T-cell (primary cell): ENCODE results near the gene RAB33B. TPM values are rescaled to one million over a fixed set of nuclear protein-coding genes. Genes with fewer than 3 reads are reported as not detected.
"Not testable (repeated sequence)": the region's sequence is repeated elsewhere in the genome, so short reads cannot be mapped to it uniquely, and the experiment has no call there.

ENCODE experiments used
- ATAC-seq, 4 experiments: fragments of 200-7000 bp in 3 of 4; fragments of 150-1000 bp in 1 of 4; cut with Tn5 transposase; replicated peaks in 1 of 4; 1 replicate in 3 of 4; 2 replicates in 1 of 4; pipeline ENCODE4 v1.10.0; 2021; ENCODE audit warnings: moderate library complexity in 3 of 4, mild to moderate bottlenecking in 2 of 4, moderate number of reproducible peaks in 1 of 4
- CTCF ChIA-PET, 2 donors: fragments of 300-600 bp; sonication (Branson Sonifier 250); formaldehyde crosslinking; loops; one replicate each; lab custom pipeline; 2022; ENCODE audit warnings: antibody characterized with exemption in 2 of 2; lab: Charles Lee
- POLR2A ChIA-PET, 2 donors: fragments of 300-600 bp; sonication (Branson Sonifier 250); formaldehyde crosslinking; loops; one replicate each; lab custom pipeline; 2022; ENCODE audit warnings: antibody characterized with exemption in 2 of 2; lab: Charles Lee
- DNase-seq, 35 experiments: peaks; one replicate each; pipeline versions ENCODE4 v3.0.0 to v3.0.0-alpha.2; 2013 to 2023
- H3K27ac ChIP-seq: one replicate; pipeline ENCODE4 v1.5.1; 2013; ENCODE audit warnings: low read length
- H3K27me3 ChIP-seq, 2 experiments: replicated peaks in 1 of 2; 1 replicate in 1 of 2; 2 replicates in 1 of 2; pipeline versions ENCODE4 v1.6.1 to v1.7.0; 2013; ENCODE audit warnings: low read length in 1 of 2, mixed read lengths in 1 of 2; ENCODE audit not compliant: control insufficient read depth in 2 of 2, insufficient read depth in 2 of 2; ENCODE audit errors: extremely low read depth in 1 of 2
- H3K36me3 ChIP-seq, 2 donors: 1 replicate in 1 of 2; 2 replicates in 1 of 2; pipeline versions ENCODE4 v1.6.1 to v1.7.0; 2013; ENCODE audit warnings: low read length in 1 of 2; ENCODE audit not compliant: control insufficient read depth in 2 of 2, insufficient read depth in 1 of 2; ENCODE audit errors: extremely low read depth in 1 of 2
- H3K4me1 ChIP-seq, 2 experiments: 1 replicate in 1 of 2; 2 replicates in 1 of 2; pipeline versions ENCODE4 v1.6.1 to v1.7.0; 2013; ENCODE audit warnings: low read length in 2 of 2, mixed read lengths in 1 of 2; ENCODE audit not compliant: insufficient read depth in 2 of 2, control insufficient read depth in 1 of 2; ENCODE audit errors: extremely low read depth in 1 of 2
- H3K4me3 ChIP-seq, 2 donors: 1 replicate in 1 of 2; 2 replicates in 1 of 2; pipeline versions ENCODE4 v1.5.1 to v1.7.0; 2013; ENCODE audit warnings: mild to moderate bottlenecking in 2 of 2, low read length in 1 of 2, moderate library complexity in 1 of 2; ENCODE audit not compliant: control insufficient read depth in 1 of 2; ENCODE audit errors: extremely low read depth in 1 of 2
- H3K9me3 ChIP-seq: 2 replicates; pipeline ENCODE4 v1.7.0; 2013
- H3K27ac Mint-ChIP-seq, 2 donors: one replicate each; pipeline ENCODE4 v1.8.0; 2020 to 2021; ENCODE audit warnings: mild to moderate bottlenecking in 2 of 2, mixed read lengths in 2 of 2
- H3K27me3 Mint-ChIP-seq, 2 donors: one replicate each; pipeline ENCODE4 v1.8.0; 2021 to 2022; ENCODE audit warnings: mixed read lengths in 2 of 2
- H3K36me3 Mint-ChIP-seq: one replicate; pipeline ENCODE4 v1.8.0; 2021; ENCODE audit warnings: mixed read lengths
- H3K4me1 Mint-ChIP-seq, 3 donors: one replicate each; pipeline ENCODE4 v1.8.0; 2020 to 2022; ENCODE audit warnings: mixed read lengths in 3 of 3, mild to moderate bottlenecking in 1 of 3
- H3K4me3 Mint-ChIP-seq, 3 donors: one replicate each; pipeline ENCODE4 v1.8.0; 2020 to 2022; ENCODE audit warnings: mild to moderate bottlenecking in 3 of 3, mixed read lengths in 3 of 3, moderate library complexity in 3 of 3
- H3K9me3 Mint-ChIP-seq, 3 donors: one replicate each; pipeline ENCODE4 v1.8.0; 2020 to 2022; ENCODE audit warnings: mixed read lengths in 3 of 3
- WGBS: methylation state at CpG from one replicate; pipeline ENCODE4 v1.1.5; 2013; ENCODE audit warnings: missing lambda C conversion rate; ENCODE audit not compliant: insufficient coverage; 5-methylcytosine and 5-hydroxymethylcytosine counted together
- total RNA-seq, 35 experiments: library from RNA in 6 of 35; stranded (reverse) in 6 of 35; fragments of 120-200 nt in 1 of 35; gene quantifications; one replicate each; pipeline versions ENCODE4 v1.2.1 to v1.2.4 and lab custom pipeline; 2013 to 2026

Gene RAB33B
- total RNA-seq, 5 donors from 2014 or later (not counting 1 experiment from before 2014, with no cell fraction given) = 11.9 to 17.9 (median 12.8) TPM

DNA sequence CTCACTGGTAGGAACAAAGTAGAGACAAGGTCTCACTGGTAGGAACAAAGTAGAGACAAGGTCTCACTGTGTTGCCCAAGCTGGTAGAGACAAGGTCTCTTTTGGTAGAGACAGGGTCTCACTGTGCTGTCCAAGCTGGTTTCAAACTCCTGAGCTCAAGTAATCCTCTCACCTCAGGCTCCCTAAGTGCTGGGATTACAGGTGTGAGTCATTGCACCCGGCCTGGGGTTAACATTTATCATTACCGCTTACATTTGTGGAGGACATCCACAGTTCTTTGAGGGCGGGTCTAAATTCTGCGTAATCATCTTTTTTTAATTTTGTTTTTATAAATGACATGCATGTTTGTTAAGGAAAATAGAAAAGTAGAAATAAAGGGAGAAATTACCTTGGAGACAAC lies 12.0 kb downstream of the RAB33B start:
- no peak overlapping the region for H3K4me3 ChIP-seq
- no peak for ATAC-seq
- POLR2A ChIA-PET = interaction anchor here in 1 of 2 donors (0.5 kb wide), 1 partner anchor 177 kb away, joined by 6 read pairs; no protein-coding TSS in a partner anchor

DNA sequence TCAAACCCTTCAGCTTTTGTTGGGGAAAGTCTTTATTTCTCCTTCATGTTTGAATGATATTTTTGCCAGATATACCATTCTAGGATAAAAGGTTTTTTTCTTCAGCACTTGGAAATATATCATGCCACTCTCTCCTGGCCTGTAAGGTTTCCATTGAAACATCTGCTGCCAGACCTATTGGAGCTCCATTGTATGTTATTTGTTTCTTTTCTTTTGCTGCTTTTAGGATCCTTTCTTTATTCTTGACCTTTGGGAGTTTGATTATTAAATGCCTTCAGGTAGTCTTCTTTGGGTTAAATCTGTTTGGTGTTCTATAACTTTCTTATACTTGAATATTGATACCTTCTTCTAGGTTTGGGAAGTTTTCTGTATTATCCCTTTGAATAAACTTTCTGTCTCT lies 14.8 kb downstream of the RAB33B start:
- H3K4me1 ChIP-seq, H3K27me3 Mint-ChIP-seq, H3K4me3 Mint-ChIP-seq, H3K27ac ChIP-seq, H3K27ac Mint-ChIP-seq, H3K36me3 ChIP-seq, DNase-seq, H3K9me3 ChIP-seq, POLR2A ChIA-PET, H3K27me3 ChIP-seq, H3K4me3 ChIP-seq, ATAC-seq: not testable (repeated sequence)
- CTCF ChIA-PET = interaction anchor here in 1 of 2 donors (0.6 kb wide), 1 partner anchor 13 kb away, joined by 4 read pairs; no protein-coding TSS in a partner anchor
- peaks cover 61% of the 10 kb centered on the region for H3K36me3 Mint-ChIP-seq
- H3K4me1 Mint-ChIP-seq = peaks cover 29 to 37% (median 29%) of the 10 kb centered on the region in 3 donors
- peaks cover 6 to 26% (median 7%) of the 10 kb centered on the region in 3 donors for H3K9me3 Mint-ChIP-seq

More for the DNA sequence above, 12.0 kb downstream of the RAB33B start:
- H3K27ac ChIP-seq = no peak overlapping the region
- Mint-ChIP-seq H3K27ac (no peak overlapping the region), H3K4me3 (no peak overlapping the region), H3K36me3 (peaks cover 50% of the 10 kb centered on the region), H3K4me1 (peaks cover 35 to 41% (median 41%) of the 10 kb centered on the region in 3 donors), H3K9me3 (peaks cover 6 to 20% (median 7%) of the 10 kb centered on the region in 3 donors), H3K27me3 (no peaks in the 10 kb centered on the region)
- DNase-seq = no peak
- no peaks in the 10 kb centered on the region for H3K36me3 ChIP-seq
- H3K9me3 ChIP-seq = peaks cover 2% of the 10 kb centered on the region
- no peaks in the 10 kb centered on the region for H3K27me3 ChIP-seq
- no CpG with 5 or more reads among the region's 4 CpGs for WGBS
- CTCF ChIA-PET = interaction anchor here in 1 of 2 donors (0.6 kb wide), 1 partner anchor 849 kb away, joined by 3 read pairs; no protein-coding TSS in a partner anchor
- peaks cover 0 to 4% of the 10 kb centered on the region in 2 experiments for H3K4me1 ChIP-seq

DNA sequence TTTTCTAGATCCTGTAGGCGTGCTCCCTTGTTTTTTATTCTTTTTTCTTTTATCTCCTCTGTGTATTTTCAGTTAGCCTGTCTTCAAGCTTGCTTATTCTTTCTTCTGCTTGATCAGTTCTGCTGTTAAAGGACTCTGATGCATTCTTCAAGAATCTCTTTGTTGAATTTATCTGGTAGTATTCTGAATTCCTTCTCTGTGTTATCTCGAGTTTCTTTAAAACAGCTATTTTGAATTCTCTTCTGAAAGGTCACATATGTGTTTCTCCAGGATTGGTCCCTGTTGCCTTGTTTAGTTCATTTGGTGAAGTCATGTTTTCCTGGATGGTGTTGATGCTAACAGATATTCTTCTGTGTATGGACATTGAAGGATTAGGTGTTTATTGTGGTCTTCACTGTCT lies 15.3 kb downstream of the RAB33B start:
- Histone ChIP-seq H3K27ac (no peak overlapping the region), H3K27me3 (no peaks in the 10 kb centered on the region), H3K36me3 (peaks cover 0 to 9% of the 10 kb centered on the region in 2 donors), H3K4me3 (no peak overlapping the region), H3K4me1 (peaks cover 0 to 4% of the 10 kb centered on the region in 2 experiments), H3K9me3 (peaks cover 2% of the 10 kb centered on the region)
- CTCF ChIA-PET = interaction anchor here in 1 of 2 donors (0.6 kb wide), 1 partner anchor 13 kb away, joined by 4 read pairs; no protein-coding TSS in a partner anchor
- H3K27ac Mint-ChIP-seq = no peak overlapping the region
- H3K9me3 Mint-ChIP-seq = peaks cover 6 to 26% (median 7%) of the 10 kb centered on the region in 3 donors
- ATAC-seq (no peak), DNase-seq (no peak)
- peaks cover 58% of the 10 kb centered on the region for H3K36me3 Mint-ChIP-seq
- POLR2A ChIA-PET = no interaction called here
- H3K27me3 Mint-ChIP-seq = no peaks in the 10 kb centered on the region
- 88% methylated on average over 1 of the region's 2 CpGs for WGBS
- peaks cover 25 to 37% (median 29%) of the 10 kb centered on the region in 3 donors for H3K4me1 Mint-ChIP-seq
- H3K4me3 Mint-ChIP-seq = no peak overlapping the region

DNA sequence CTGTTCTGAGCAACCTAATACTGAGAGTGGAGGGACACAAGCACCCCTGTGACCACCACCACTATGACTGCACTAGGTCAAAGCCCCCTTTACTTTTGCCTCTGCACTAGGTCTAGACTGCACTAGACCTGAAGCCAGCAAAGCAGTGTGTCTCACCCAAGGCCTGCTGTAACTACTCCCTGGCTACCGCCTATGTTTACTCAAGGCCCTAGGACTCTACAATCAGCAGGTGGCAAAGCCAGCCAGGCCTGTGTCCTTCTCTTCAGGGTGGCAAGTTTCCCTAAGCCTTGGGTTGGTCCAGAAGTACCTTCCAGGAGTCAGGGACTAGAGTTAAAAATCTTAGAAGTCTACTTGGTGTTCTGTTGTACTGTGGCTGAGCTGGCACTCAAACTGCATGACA lies 15.9 kb downstream of the RAB33B start:
- no peak for DNase-seq
- Mint-ChIP-seq H3K36me3 (peaks cover 54% of the 10 kb centered on the region), H3K27ac (no peak overlapping the region)

DNA sequence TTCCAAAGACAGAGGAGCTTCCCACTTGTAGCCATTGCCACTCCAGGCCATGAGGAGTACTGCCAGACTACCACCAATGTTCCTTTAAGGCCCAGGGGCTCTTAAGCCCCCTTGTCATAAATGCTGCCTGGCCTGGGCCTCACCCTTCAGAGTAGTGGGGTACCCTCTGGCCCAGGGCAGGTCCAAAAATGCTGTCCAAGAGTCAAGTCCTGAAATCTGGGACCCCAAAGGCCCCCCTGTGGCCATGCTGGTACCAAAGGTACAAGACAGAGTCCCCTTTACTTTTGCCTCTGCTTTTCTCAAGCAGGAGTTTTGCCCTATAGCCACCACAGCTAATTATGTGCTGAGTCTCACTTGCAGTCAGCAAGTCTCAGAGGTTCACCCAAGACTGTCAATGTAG lies 16.4 kb downstream of the RAB33B start:
- H3K27ac ChIP-seq = no peak overlapping the region
- ATAC-seq (no peak), DNase-seq (no peak)
- H3K4me3 ChIP-seq = no peak overlapping the region
- H3K9me3 Mint-ChIP-seq = peaks cover 6 to 26% (median 7%) of the 10 kb centered on the region in 3 donors
- peaks cover 54% of the 10 kb centered on the region for H3K36me3 Mint-ChIP-seq
- H3K36me3 ChIP-seq = peaks cover 0 to 9% of the 10 kb centered on the region in 2 donors
- H3K9me3 ChIP-seq = peaks cover 2% of the 10 kb centered on the region
- peaks cover 0 to 4% of the 10 kb centered on the region in 2 experiments for H3K4me1 ChIP-seq
- H3K27me3 Mint-ChIP-seq = no peaks in the 10 kb centered on the region
- H3K27ac Mint-ChIP-seq = no peak overlapping the region
- peaks cover 21 to 28% (median 26%) of the 10 kb centered on the region in 3 donors for H3K4me1 Mint-ChIP-seq
- ChIA-PET POLR2A (no interaction called here), CTCF (interaction anchor here in 1 of 2 donors (0.7 kb wide), 1 partner anchor 31 kb away, joined by 3 read pairs; no protein-coding TSS in a partner anchor)
- H3K27me3 ChIP-seq = no peaks in the 10 kb centered on the region
- no peak overlapping the region for H3K4me3 Mint-ChIP-seq

More for the DNA sequence above, 15.9 kb downstream of the RAB33B start:
- Histone ChIP-seq H3K36me3 (peaks cover 0 to 9% of the 10 kb centered on the region in 2 donors), H3K4me1 (peaks cover 0 to 4% of the 10 kb centered on the region in 2 experiments), H3K27me3 (no peaks in the 10 kb centered on the region), H3K4me3 (no peak overlapping the region), H3K27ac (no peak overlapping the region), H3K9me3 (peaks cover 2% of the 10 kb centered on the region)
- WGBS = 100% methylated on average over 1 of the region's 1 CpG
- no peak for ATAC-seq
- peaks cover 25 to 33% (median 29%) of the 10 kb centered on the region in 3 donors for H3K4me1 Mint-ChIP-seq
- ChIA-PET CTCF (interaction anchor here in 1 of 2 donors (0.7 kb wide), 1 partner anchor 31 kb away, joined by 3 read pairs; no protein-coding TSS in a partner anchor), POLR2A (no interaction called here)
- peaks cover 6 to 26% (median 7%) of the 10 kb centered on the region in 3 donors for H3K9me3 Mint-ChIP-seq
- no peak overlapping the region for H3K4me3 Mint-ChIP-seq
- no peaks in the 10 kb centered on the region for H3K27me3 Mint-ChIP-seq

DNA sequence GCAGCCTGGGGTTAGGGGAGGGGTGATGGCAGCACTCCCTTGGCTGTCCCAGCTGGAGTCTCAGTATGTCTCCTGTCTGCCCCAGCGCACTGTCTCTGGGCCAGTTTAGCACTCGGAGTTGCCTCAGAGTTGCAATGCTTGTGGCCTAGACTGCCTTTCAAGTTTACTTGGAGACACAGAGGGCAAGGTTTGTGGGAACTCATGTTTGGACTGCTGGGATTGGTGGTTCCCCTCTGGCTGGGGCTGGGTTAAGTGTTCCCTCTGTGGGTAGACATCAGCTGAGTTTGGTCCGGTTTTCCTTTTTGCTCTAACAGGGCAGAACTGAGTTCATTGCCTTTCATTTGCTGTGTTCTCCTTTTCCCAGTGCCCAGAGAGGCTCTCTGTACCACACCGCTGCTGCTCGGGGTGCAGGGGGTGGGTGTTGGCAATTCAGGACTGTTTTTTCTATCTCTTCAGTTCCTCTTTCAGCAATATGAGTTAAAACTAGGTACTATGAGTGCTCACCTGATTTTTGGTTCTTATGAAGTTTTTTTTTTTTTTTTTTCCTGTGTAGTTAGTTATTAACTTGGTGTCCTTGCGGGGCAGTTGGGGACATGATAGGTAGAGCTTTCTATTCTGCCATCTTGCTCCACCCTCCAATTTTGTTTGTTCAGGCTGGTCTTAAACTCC lies 17.2 kb downstream of the RAB33B start:
- Histone ChIP-seq H3K4me3 (no peak overlapping the region), H3K27ac (no peak overlapping the region), H3K27me3 (no peaks in the 10 kb centered on the region), H3K4me1 (peaks cover 0 to 4% of the 10 kb centered on the region in 2 experiments), H3K36me3 (peaks cover 0 to 9% of the 10 kb centered on the region in 2 donors), H3K9me3 (peaks cover 2% of the 10 kb centered on the region)
- no peaks in the 10 kb centered on the region for H3K27me3 Mint-ChIP-seq
- 92% methylated on average over 2 of the region's 6 CpGs for WGBS
- no peak overlapping the region for H3K27ac Mint-ChIP-seq
- H3K36me3 Mint-ChIP-seq = peaks cover 55% of the 10 kb centered on the region
- POLR2A ChIA-PET = no interaction called here
- DNase-seq = no peak
- CTCF ChIA-PET = interaction anchor here (0.7 kb wide), 2 partner anchors 69 to 441 kb away, joined by 6 read pairs; no protein-coding TSS in a partner anchor
- peaks cover 20 to 25% (median 21%) of the 10 kb centered on the region in 3 donors for H3K4me1 Mint-ChIP-seq
- no peak for ATAC-seq
- H3K9me3 Mint-ChIP-seq = peaks cover 6 to 26% (median 7%) of the 10 kb centered on the region in 3 donors
- no peak overlapping the region for H3K4me3 Mint-ChIP-seq
